Measurements from ENCODE around the gene EXD3. TPM values are rescaled to one million over a fixed set of nuclear protein-coding genes. Genes with fewer than 3 reads are reported as not detected.

The EXD3 gene
- total RNA-seq, 1 donor from 2014 or later, result 19.9 TPM

- H3K4me1 Mint-ChIP-seq (ENCODE audit: unreplicated experiment), result peaks cover 3% of the 10 kb centered on the region
- no peak overlapping the region for H3K4me3 Mint-ChIP-seq (ENCODE audit: unreplicated experiment)
- no peak for TF ChIP-seq CTCF (IDR thresholded peaks at IDR 0.05; ENCODE audit: unreplicated experiment)
- no peaks in the 10 kb centered on the region for H3K9me3 Mint-ChIP-seq (ENCODE audit: unreplicated experiment)
- no peak for DNase-seq (ENCODE audit: low spot score)
- peak overlapping the region; percentile 48 for H3K27ac Mint-ChIP-seq (ENCODE audit: unreplicated experiment)
- peaks cover 2% of the 10 kb centered on the region for H3K27me3 Mint-ChIP-seq (ENCODE audit: unreplicated experiment)
- no peaks in the 10 kb centered on the region for H3K36me3 Mint-ChIP-seq (ENCODE audit: low read depth, unreplicated experiment)
Measured at GRCh38 chr9:137315581-137316011, 107.4 kb downstream of the EXD3 start.

DNA sequence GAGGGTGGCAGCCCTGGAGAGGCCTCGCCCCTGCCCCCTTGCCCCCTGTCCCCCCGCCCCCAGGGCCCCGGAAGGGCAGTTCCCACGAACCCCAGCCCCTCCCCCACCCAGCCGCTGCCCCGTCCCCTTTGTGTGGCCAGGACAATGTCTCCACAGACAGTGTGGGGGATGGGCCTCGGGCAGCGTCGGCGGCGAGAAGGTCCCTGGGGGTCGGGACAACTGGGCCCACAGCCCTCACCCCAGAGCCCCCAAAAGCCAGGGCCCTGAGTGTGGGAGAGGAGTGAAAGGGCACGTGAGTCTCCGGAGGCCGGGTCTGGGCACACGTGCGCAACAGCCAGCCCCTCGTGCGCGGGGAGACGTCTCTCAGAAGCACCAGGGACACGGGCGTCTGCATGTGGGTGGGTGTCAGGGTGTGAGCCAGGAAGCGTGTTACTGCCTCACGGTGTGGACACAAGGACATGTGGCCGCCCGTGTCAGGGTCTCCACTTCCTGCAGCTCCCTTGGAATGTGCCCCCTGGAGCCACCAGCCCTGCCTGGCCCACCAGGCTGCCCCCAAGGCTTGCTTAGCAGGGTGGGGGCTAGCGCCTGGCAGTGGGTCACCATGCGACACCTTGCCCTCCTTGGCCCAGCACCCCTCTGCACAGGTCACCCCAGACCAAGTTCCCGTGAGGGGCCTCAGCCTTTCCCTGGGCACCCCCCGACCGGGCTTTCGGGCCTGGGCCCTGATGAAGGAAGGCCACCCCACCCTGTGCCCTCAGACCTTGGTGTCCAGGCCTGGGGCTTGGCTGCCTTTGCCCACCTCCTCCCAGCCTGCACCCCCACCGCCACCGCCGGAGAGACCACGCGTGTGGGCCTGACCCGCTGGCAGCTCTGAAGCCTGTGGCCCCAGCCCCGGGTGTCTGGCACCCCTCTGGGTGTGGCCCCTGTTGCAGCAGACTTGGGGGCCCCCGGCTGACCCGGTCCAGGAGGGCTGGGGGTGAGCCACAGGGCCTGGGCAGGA is 108.1 kb downstream of the EXD3 start:
- no peak for TF ChIP-seq CTCF (IDR thresholded peaks at IDR 0.05; ENCODE audit: unreplicated experiment)
- H3K4me1 Mint-ChIP-seq (ENCODE audit: unreplicated experiment), result peaks cover 3% of the 10 kb centered on the region
- no peaks in the 10 kb centered on the region for H3K9me3 Mint-ChIP-seq (ENCODE audit: unreplicated experiment)
- no peak overlapping the region for H3K4me3 Mint-ChIP-seq (ENCODE audit: unreplicated experiment)
- peak; percentile 28 for DNase-seq (ENCODE audit: low spot score)
- peaks cover 6% of the 10 kb centered on the region for H3K27me3 Mint-ChIP-seq (ENCODE audit: unreplicated experiment)
- H3K27ac Mint-ChIP-seq (ENCODE audit: unreplicated experiment), result peak overlapping the region; percentile 36
- H3K36me3 Mint-ChIP-seq (ENCODE audit: low read depth, unreplicated experiment), result no peaks in the 10 kb centered on the region

DNA sequence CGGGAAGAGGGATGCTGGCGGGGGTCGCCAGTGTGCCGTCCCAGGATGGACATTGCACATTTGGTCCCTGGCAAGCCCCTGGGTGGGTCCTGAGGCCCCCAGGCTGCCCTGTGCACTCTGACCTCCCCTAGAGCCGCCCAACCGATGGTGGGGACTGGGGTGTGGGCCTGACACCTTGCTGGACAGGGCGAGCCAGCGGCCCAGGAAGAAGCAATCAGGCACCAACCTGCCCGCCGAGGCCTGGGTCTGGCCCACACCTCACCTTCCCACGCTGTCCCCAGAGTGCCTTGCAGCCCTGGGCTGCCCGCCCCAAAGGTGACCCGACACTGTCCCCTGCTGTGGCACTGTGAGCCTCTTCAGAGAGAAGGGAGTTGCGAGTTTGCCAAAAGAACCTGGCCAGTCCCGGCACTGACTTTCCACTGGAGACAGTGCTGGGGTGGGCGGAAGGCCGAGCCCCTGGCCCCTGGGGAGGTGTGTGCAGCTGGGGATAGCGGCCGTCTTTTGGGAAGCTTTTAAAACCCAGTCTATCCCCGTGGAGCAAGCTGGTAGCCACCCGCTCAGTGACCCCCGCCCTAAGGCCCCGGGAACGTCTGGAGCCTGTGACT is 108.9 kb downstream of the EXD3 start:
- Mint-ChIP-seq H3K27me3 (ENCODE audit: unreplicated experiment) (peaks cover 4% of the 10 kb centered on the region), H3K4me1 (ENCODE audit: unreplicated experiment) (no peaks in the 10 kb centered on the region), H3K36me3 (ENCODE audit: low read depth, unreplicated experiment) (no peaks in the 10 kb centered on the region), H3K27ac (ENCODE audit: unreplicated experiment) (no peak overlapping the region), H3K4me3 (ENCODE audit: unreplicated experiment) (no peak overlapping the region), H3K9me3 (ENCODE audit: unreplicated experiment) (no peaks in the 10 kb centered on the region)
- TF ChIP-seq CTCF (IDR thresholded peaks at IDR 0.05; ENCODE audit: unreplicated experiment), result no peak
- peak; percentile 16 for DNase-seq (ENCODE audit: low spot score)

GRCh38 chr9:137313326-137313936 is 109.5 kb downstream of the EXD3 start:
- peak; percentile 4 for DNase-seq (ENCODE audit: low spot score)
- no peak for TF ChIP-seq CTCF (IDR thresholded peaks at IDR 0.05; ENCODE audit: unreplicated experiment)
- no peaks in the 10 kb centered on the region for H3K4me1 Mint-ChIP-seq (ENCODE audit: unreplicated experiment)
- no peaks in the 10 kb centered on the region for H3K36me3 Mint-ChIP-seq (ENCODE audit: low read depth, unreplicated experiment)
- H3K4me3 Mint-ChIP-seq (ENCODE audit: unreplicated experiment), result no peak overlapping the region
- H3K9me3 Mint-ChIP-seq (ENCODE audit: unreplicated experiment), result no peaks in the 10 kb centered on the region
- peaks cover 7% of the 10 kb centered on the region for H3K27me3 Mint-ChIP-seq (ENCODE audit: unreplicated experiment)
- no peak overlapping the region for H3K27ac Mint-ChIP-seq (ENCODE audit: unreplicated experiment)

All from endothelial cell (in vitro differentiated cells).